ENCODE measurements around the gene NLGN1.

Gene NLGN1

GRCh38 chr3:173865900-173866498, 468.5 kb downstream of the NLGN1 start:
- TF ChIP-seq CTCF (IDR thresholded peaks at IDR 0.05; ENCODE audit: insufficient read depth, low read length, poor library complexity, severe bottlenecking) = no peak
- DNase-seq (ENCODE audit: extremely low read depth, insufficient read length) = no peak
- no peak overlapping the region for H3K4me3 ChIP-seq (replicated peaks; ENCODE audit: low read depth, low read length)
- H3K27me3 ChIP-seq (replicated peaks; ENCODE audit: control insufficient read depth, insufficient read depth, low read length) = no peaks in the 10 kb centered on the region
- no peaks in the 10 kb centered on the region for H3K36me3 ChIP-seq (ENCODE audit: control insufficient read depth, insufficient read depth, low read length)

GRCh38 chr3:173869766-173870165, 472.2 kb downstream of the NLGN1 start:
- no peak for DNase-seq (ENCODE audit: extremely low read depth, insufficient read length)
- Histone ChIP-seq H3K4me3 (replicated peaks; ENCODE audit: low read depth, low read length) (no peak overlapping the region), H3K27me3 (replicated peaks; ENCODE audit: control insufficient read depth, insufficient read depth, low read length) (no peaks in the 10 kb centered on the region), H3K36me3 (ENCODE audit: control insufficient read depth, insufficient read depth, low read length) (no peaks in the 10 kb centered on the region)
- TF ChIP-seq CTCF (IDR thresholded peaks at IDR 0.05; ENCODE audit: insufficient read depth, low read length, poor library complexity, severe bottlenecking) = no peak

GRCh38 chr3:173870976-173871375, 473.4 kb downstream of the NLGN1 start:
- TF ChIP-seq CTCF (IDR thresholded peaks at IDR 0.05; ENCODE audit: insufficient read depth, low read length, poor library complexity, severe bottlenecking) = no peak
- Histone ChIP-seq H3K27me3 (replicated peaks; ENCODE audit: control insufficient read depth, insufficient read depth, low read length) (no peaks in the 10 kb centered on the region), H3K4me3 (replicated peaks; ENCODE audit: low read depth, low read length) (no peak overlapping the region), H3K36me3 (ENCODE audit: control insufficient read depth, insufficient read depth, low read length) (no peaks in the 10 kb centered on the region)
- DNase-seq (ENCODE audit: extremely low read depth, insufficient read length) = no peak

DNA sequence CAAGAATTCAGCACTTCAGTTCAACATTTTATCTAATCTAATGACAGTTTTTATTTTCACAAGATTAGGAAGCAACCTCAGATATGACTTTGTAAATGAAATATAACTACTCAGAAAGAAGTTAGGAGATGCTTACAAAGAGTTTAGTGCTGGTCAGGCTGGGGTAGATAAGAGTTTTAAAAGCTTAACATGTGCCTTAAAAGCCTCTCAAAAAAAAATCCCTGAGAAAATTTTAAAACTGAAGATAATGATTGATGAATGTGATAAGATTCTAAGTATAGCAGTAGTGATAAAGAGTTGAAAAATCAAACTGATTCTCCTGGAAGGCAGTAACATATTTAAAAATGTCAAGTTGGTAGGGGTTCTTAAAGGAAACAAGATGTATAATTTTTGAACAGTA, 478.2 kb downstream of the NLGN1 start:
- no peak for TF ChIP-seq CTCF (IDR thresholded peaks at IDR 0.05; ENCODE audit: insufficient read depth, low read length, poor library complexity, severe bottlenecking)
- H3K4me3 ChIP-seq (replicated peaks; ENCODE audit: low read depth, low read length) = no peak overlapping the region
- DNase-seq (ENCODE audit: extremely low read depth, insufficient read length) = no peak
- H3K36me3 ChIP-seq (ENCODE audit: control insufficient read depth, insufficient read depth, low read length) = no peaks in the 10 kb centered on the region
- H3K27me3 ChIP-seq (replicated peaks; ENCODE audit: control insufficient read depth, insufficient read depth, low read length) = no peaks in the 10 kb centered on the region

- Histone ChIP-seq H3K36me3 (ENCODE audit: control insufficient read depth, insufficient read depth, low read length) (no peaks in the 10 kb centered on the region), H3K27me3 (replicated peaks; ENCODE audit: control insufficient read depth, insufficient read depth, low read length) (no peaks in the 10 kb centered on the region), H3K4me3 (replicated peaks; ENCODE audit: low read depth, low read length) (no peak overlapping the region)
- no peak for DNase-seq (ENCODE audit: extremely low read depth, insufficient read length)
- TF ChIP-seq CTCF (IDR thresholded peaks at IDR 0.05; ENCODE audit: insufficient read depth, low read length, poor library complexity, severe bottlenecking) = peak; percentile 12
Observed at GRCh38 chr3:173876476-173876875, 478.9 kb downstream of the NLGN1 start.

DNA sequence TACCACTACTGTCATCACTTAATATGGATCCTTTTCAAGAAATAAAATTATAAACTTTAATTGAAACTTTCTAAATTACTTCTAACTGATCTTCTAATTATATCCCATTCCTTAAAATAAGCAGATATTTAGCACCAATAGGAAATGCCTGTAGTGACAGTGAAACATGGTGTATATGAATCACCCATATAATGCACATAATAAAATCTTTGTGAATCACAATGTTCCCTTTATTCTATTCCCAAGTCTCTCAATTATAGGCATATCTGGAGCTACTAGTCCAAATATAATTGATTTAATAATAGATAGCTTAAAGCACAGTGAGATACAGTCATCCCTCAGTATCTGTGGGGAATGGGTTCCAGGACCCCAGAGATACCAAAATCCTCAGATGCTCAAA, 490.3 kb downstream of the NLGN1 start:
- no peak for DNase-seq (ENCODE audit: extremely low read depth, insufficient read length)
- Histone ChIP-seq H3K36me3 (ENCODE audit: control insufficient read depth, insufficient read depth, low read length) (no peaks in the 10 kb centered on the region), H3K27me3 (replicated peaks; ENCODE audit: control insufficient read depth, insufficient read depth, low read length) (no peaks in the 10 kb centered on the region), H3K4me3 (replicated peaks; ENCODE audit: low read depth, low read length) (no peak overlapping the region)
- no peak for TF ChIP-seq CTCF (IDR thresholded peaks at IDR 0.05; ENCODE audit: insufficient read depth, low read length, poor library complexity, severe bottlenecking)

Data from GM06990 (cell line).